ENCODE results near the gene RYR2. TPM values are rescaled to one million over a fixed set of nuclear protein-coding genes. Genes with fewer than 3 reads are reported as not detected.

Gene RYR2
- total RNA-seq, 2 experiments from 2014 or later, result not detected

DNA sequence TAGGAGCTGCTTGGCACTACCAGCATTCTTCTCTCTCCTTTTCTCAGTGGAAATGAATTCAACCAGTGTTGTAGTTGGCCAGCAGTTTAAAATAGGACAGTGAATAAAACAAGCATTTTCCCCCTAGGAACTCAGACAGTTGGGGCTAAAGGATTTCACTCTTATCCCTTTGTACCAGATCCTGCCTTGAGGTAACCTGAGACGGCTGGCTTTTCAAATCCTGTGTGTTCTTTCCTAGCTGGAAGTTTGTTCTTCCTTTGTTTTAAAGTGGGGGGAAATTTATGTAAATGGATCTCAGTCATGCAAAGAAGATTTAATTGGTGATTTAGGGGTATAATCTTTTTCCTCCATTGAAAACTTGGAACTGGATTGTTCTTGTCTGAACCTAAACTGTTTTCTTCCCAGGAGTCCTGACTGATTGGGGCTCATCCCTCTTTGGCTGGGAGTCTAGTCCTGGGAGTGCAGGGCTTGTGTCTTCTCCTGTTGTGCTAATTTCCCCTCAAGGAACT lies 825.5 kb downstream of the RYR2 start:
- no peaks in the 10 kb centered on the region for H3K9me3 ChIP-seq (ENCODE audit: low read length)
- no peaks in the 10 kb centered on the region for H3K9me2 ChIP-seq (ENCODE audit: insufficient read depth, low read length)
- DNase-seq (ENCODE audit: low spot score), result no peak
- H2AFZ ChIP-seq (ENCODE audit: low read length), result no peak overlapping the region
- no peaks in the 10 kb centered on the region for H4K20me1 ChIP-seq (ENCODE audit: insufficient read depth, low read length)
- H3K27ac ChIP-seq (ENCODE audit: low read depth, low read length, poor library complexity, severe bottlenecking), result no peak overlapping the region
- H3K4me1 ChIP-seq (ENCODE audit: insufficient read depth, low read length, poor library complexity, severe bottlenecking), result no peaks in the 10 kb centered on the region
- H3K4me3 ChIP-seq (ENCODE audit: low read depth, low read length, poor library complexity, severe bottlenecking), result no peak overlapping the region
- intact Hi-C loops (cut with micrococcal nuclease; ENCODE audit: unreplicated experiment), result no loop called here
- H3K4me2 ChIP-seq (ENCODE audit: low read length), result no peak overlapping the region
- TF ChIP-seq CTCF (conservative IDR thresholded peaks at IDR 0.05; ENCODE audit: low read length) (no peak), EZH2phosphoT487 (IDR thresholded peaks at IDR 0.05; ENCODE audit: borderline replicate concordance, low read depth, low read length) (no peak)
- no peaks in the 10 kb centered on the region for H3K79me2 ChIP-seq (ENCODE audit: insufficient read depth, low read depth, low read length)
- H3K36me3 ChIP-seq (ENCODE audit: insufficient read depth, low read length), result no peaks in the 10 kb centered on the region
- BruUV-seq (replicated peaks), result no TSS peak
- ChIA-PET POLR2A (interaction anchor here (0.6 kb wide), 1 partner anchor 688 kb away, joined by 3 read pairs; no protein-coding TSS in a partner anchor), CTCF (ENCODE audit: unreplicated experiment) (no interaction called here)

DNA sequence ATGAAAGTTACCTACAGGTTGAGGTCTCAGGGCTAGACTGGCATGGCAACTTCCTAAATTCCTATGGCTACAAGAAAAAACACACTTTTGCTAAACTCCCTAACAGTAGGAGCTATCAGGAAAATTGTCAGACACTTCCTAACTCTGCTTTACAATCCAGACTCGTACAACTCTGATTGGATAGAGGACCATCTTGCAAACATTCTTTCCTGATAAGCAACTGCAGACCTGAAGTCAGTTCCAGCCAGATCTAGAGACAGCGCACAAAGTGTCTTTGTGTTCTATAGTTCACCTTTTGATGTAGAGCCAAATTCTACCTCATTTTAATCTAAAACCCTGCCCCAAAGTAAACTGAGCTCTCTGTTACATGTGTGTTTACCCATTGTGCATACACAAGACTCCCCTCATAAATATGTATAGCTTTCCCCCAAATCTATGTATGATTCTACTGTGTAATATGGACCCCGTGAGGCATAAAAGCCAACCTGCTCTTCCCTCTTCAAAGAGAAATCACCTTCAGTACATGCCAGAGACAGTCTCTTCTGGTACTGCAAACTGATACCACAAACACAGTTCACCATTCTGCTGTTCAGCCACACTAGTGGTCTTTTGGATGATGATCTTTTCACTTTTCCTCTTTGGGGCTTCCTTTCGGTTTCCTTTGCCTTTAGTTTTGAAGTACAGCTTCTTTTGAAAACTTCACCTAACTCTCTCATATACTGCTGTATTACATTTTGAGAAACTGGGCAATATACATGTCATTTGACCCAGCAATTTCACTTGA lies 827.0 kb downstream of the RYR2 start:
- no peaks in the 10 kb centered on the region for H3K4me1 ChIP-seq (ENCODE audit: insufficient read depth, low read length, poor library complexity, severe bottlenecking)
- intact Hi-C loops (cut with micrococcal nuclease; ENCODE audit: unreplicated experiment), result no loop called here
- H4K20me1 ChIP-seq (ENCODE audit: insufficient read depth, low read length), result no peaks in the 10 kb centered on the region
- ChIA-PET CTCF (ENCODE audit: unreplicated experiment) (no interaction called here), POLR2A (interaction anchor here (0.6 kb wide), 1 partner anchor 116 kb away, joined by 3 read pairs; no protein-coding TSS in a partner anchor)
- no peak overlapping the region for H3K27ac ChIP-seq (ENCODE audit: low read depth, low read length, poor library complexity, severe bottlenecking)
- H3K9me3 ChIP-seq (ENCODE audit: low read length), result no peaks in the 10 kb centered on the region
- H3K9me2 ChIP-seq (ENCODE audit: insufficient read depth, low read length), result no peaks in the 10 kb centered on the region
- no peak overlapping the region for H2AFZ ChIP-seq (ENCODE audit: low read length)
- TF ChIP-seq CTCF (conservative IDR thresholded peaks at IDR 0.05; ENCODE audit: low read length), result no peak
- H3K79me2 ChIP-seq (ENCODE audit: insufficient read depth, low read depth, low read length), result no peaks in the 10 kb centered on the region
- BruUV-seq (replicated peaks), result no TSS peak
- no peaks in the 10 kb centered on the region for H3K36me3 ChIP-seq (ENCODE audit: insufficient read depth, low read length)
- DNase-seq (ENCODE audit: low spot score), result no peak
- H3K4me3 ChIP-seq (ENCODE audit: low read depth, low read length, poor library complexity, severe bottlenecking), result no peak overlapping the region
- no peak overlapping the region for H3K4me2 ChIP-seq (ENCODE audit: low read length)
